MCF 10A (cell line): ENCODE results near the gene MTFR1L. TPM values are rescaled to one million over a fixed set of nuclear protein-coding genes. Genes with fewer than 3 reads are reported as not detected.

Experiments used
- BruUV-seq: library from RNA; stranded (reverse); fragments of 400-500 nt; replicated peaks from 2 replicates; lab custom pipeline; 2021; lab: Mats Ljungman, UMichigan
- CTCF ChIA-PET: fragments of 300-600 bp; sonication (Branson Sonifier 250); formaldehyde crosslinking; extraction: SDS; loops from one replicate; lab custom pipeline; 2021; ENCODE audit warnings: antibody characterized with exemption, inconsistent platforms; lab: Yijun Ruan, JAX
- POLR2A ChIA-PET: fragments of 300-600, 350-650 bp; sonication (Branson Sonifier 250); formaldehyde crosslinking; extraction: SDS; loops from one replicate; lab custom pipeline; 2020; ENCODE audit warnings: antibody characterized with exemption, inconsistent platforms; lab: Yijun Ruan, JAX
- DNase-seq: peaks from one replicate; pipeline ENCODE4 v3.0.0-alpha.2; 2018; ENCODE audit not compliant: unreplicated experiment
- H3K27ac Mint-ChIP-seq: one replicate; pipeline ENCODE4 v1.8.0; 2022; ENCODE audit warnings: mild to moderate bottlenecking, low read depth, mixed read lengths; ENCODE audit not compliant: unreplicated experiment
- H3K27me3 Mint-ChIP-seq: one replicate; pipeline ENCODE4 v1.8.0; 2022; ENCODE audit warnings: mixed read lengths; ENCODE audit not compliant: insufficient read depth, unreplicated experiment
- H3K36me3 Mint-ChIP-seq: one replicate; pipeline ENCODE4 v1.8.0; 2022; ENCODE audit warnings: mild to moderate bottlenecking, moderate library complexity, mixed read lengths; ENCODE audit not compliant: insufficient read depth, unreplicated experiment
- H3K4me1 Mint-ChIP-seq: one replicate; pipeline ENCODE4 v1.8.0; 2022; ENCODE audit warnings: mixed read lengths; ENCODE audit not compliant: insufficient read depth, unreplicated experiment
- H3K4me3 Mint-ChIP-seq: one replicate; pipeline ENCODE4 v1.8.0; 2022; ENCODE audit warnings: mild to moderate bottlenecking, moderate library complexity, mixed read lengths; ENCODE audit not compliant: unreplicated experiment
- H3K9me3 Mint-ChIP-seq: one replicate; pipeline ENCODE4 v1.8.0; 2022; ENCODE audit warnings: mixed read lengths; ENCODE audit not compliant: unreplicated experiment
- CTCF ChIP-seq: fragments of 200-600 bp; IDR thresholded peaks from one replicate; pipeline ENCODE4 v1.8.0; 2022; ENCODE audit warnings: antibody characterized with exemption, mild to moderate bottlenecking; ENCODE audit not compliant: unreplicated experiment
- intact Hi-C: fragments of 100-400 bp; cut with micrococcal nuclease; formaldehyde crosslinking; loops from 2 replicates; pipeline ENCODE4 v1.14.1; 2022
- total RNA-seq: library from RNA; stranded (reverse); gene quantifications from 2 replicates; pipeline ENCODE4 v1.2.3, GENCODE V29; 2022

MTFR1L gene
- total RNA-seq, 1 experiment from 2014 or later = 39.3 TPM

- intact Hi-C loops = no loop called here
- ChIA-PET POLR2A (interaction anchor here (0.8 kb wide), 1 partner anchor 554 kb away, joined by 3 read pairs; the partner anchor contains the start of gene SYF2), CTCF (interaction anchor here (0.6 to 1.8 kb wide), 8 partner anchors 9 to 758 kb away, joined by 3 to 12 read pairs (median 4); partner anchors contain the start of gene CEP85)
- Mint-ChIP-seq H3K4me3 (no peak overlapping the region), H3K27me3 (no peaks in the 10 kb centered on the region), H3K27ac (no peak overlapping the region), H3K9me3 (no peaks in the 10 kb centered on the region), H3K36me3 (no peaks in the 10 kb centered on the region), H3K4me1 (no peaks in the 10 kb centered on the region)
- BruUV-seq = no TSS peak
- no peak for TF ChIP-seq CTCF
- no peak for DNase-seq
Observed at GRCh38 chr1:25786887-25787759, 32.6 kb upstream of the MTFR1L start.

GRCh38 chr1:25787760-25788166, 32.0 kb upstream of the MTFR1L start:
- Mint-ChIP-seq H3K27me3 (no peaks in the 10 kb centered on the region), H3K9me3 (no peaks in the 10 kb centered on the region), H3K27ac (no peak overlapping the region), H3K4me1 (no peaks in the 10 kb centered on the region), H3K4me3 (no peak overlapping the region), H3K36me3 (no peaks in the 10 kb centered on the region)
- intact Hi-C loops = no loop called here
- POLR2A ChIA-PET = interaction anchor here (0.8 kb wide), 1 partner anchor 555 kb away, joined by 3 read pairs; the partner anchor contains the start of gene SYF2
- CTCF ChIA-PET = interaction anchor here (0.6 to 1.8 kb wide), 9 partner anchors 8 to 758 kb away, joined by 3 to 12 read pairs (median 4); partner anchors contain the start of gene CEP85
- BruUV-seq = no TSS peak
- DNase-seq = no peak
- no peak for TF ChIP-seq CTCF

- no peak for TF ChIP-seq CTCF
- intact Hi-C loops = loop anchor here (10.0 kb wide), 1 partner anchor 546 kb away; the partner anchor contains the start of gene RSRP1
- ChIA-PET CTCF (interaction anchor here (0.5 to 1.2 kb wide), 2 partner anchors 20 to 188 kb away, joined by 3 to 5 read pairs; no protein-coding TSS in a partner anchor), POLR2A (interaction anchor here (1.1 kb wide), 1 partner anchor 354 kb away, joined by 3 read pairs; no protein-coding TSS in a partner anchor)
- BruUV-seq = no TSS peak
- Mint-ChIP-seq H3K36me3 (no peaks in the 10 kb centered on the region), H3K27me3 (no peaks in the 10 kb centered on the region), H3K27ac (no peak overlapping the region), H3K4me1 (no peaks in the 10 kb centered on the region), H3K4me3 (no peak overlapping the region), H3K9me3 (no peaks in the 10 kb centered on the region)
- no peak for DNase-seq
Observed at GRCh38 chr1:25790472-25790871, 29.3 kb upstream of the MTFR1L start.

- DNase-seq = no peak
- Mint-ChIP-seq H3K9me3 (no peaks in the 10 kb centered on the region), H3K4me3 (no peak overlapping the region), H3K4me1 (peaks cover 10% of the 10 kb centered on the region), H3K36me3 (no peaks in the 10 kb centered on the region), H3K27ac (no peak overlapping the region), H3K27me3 (no peaks in the 10 kb centered on the region)
- ChIA-PET CTCF (interaction anchor here (0.7 kb wide), 1 partner anchor 32 kb away, joined by 5 read pairs; no protein-coding TSS in a partner anchor), POLR2A (no interaction called here)
- no peak for TF ChIP-seq CTCF
- intact Hi-C loops = loop anchor here (10.0 kb wide), 1 partner anchor 547 kb away; the partner anchor contains the start of gene RSRP1
- BruUV-seq = no TSS peak
Observed at GRCh38 chr1:25792115-25792514, 27.6 kb upstream of the MTFR1L start.
